HG02973 (cell line): ENCODE results near the gene WIF1.

Source experiments
- ATAC-seq: cut with Tn5 transposase; IDR thresholded peaks from one replicate; pipeline ENCODE4 v1.9.1; 2021; ENCODE audit warnings: moderate library complexity; ENCODE audit not compliant: unreplicated experiment

The WIF1 gene

GRCh38 chr12:65039301-65039700 is 81.8 kb downstream of the WIF1 start:
- ATAC-seq: no peak

DNA sequence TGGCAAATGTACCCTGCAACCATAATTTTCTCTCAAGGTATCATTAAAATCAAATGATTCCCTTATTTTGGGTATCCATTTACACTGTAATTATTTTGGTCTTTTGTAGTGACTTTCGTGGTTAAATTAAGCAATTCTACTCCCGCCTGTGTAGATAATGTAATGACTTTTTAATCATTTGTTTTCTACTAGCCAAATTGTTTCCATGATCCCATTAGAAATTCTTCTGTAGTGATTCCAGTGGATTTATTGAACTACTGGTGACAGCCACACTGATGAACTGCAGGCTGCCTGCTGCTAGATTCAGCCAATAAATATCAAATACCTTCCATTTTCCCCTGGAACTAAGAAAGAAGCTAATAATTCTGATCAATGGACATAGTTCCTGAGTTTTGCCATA is 96.0 kb downstream of the WIF1 start:
- no peak for ATAC-seq

- ATAC-seq: no peak
These were observed 97.6 kb downstream of the WIF1 start for GRCh38 chr12:65023485-65023884.

- ATAC-seq: no peak
These were observed 98.1 kb downstream of the WIF1 start for GRCh38 chr12:65022960-65023359.

- ATAC-seq: no peak
These were observed 98.7 kb downstream of the WIF1 start for GRCh38 chr12:65022421-65022820.

- no peak for ATAC-seq
These were observed 101.3 kb downstream of the WIF1 start for GRCh38 chr12:65019696-65020234.

DNA sequence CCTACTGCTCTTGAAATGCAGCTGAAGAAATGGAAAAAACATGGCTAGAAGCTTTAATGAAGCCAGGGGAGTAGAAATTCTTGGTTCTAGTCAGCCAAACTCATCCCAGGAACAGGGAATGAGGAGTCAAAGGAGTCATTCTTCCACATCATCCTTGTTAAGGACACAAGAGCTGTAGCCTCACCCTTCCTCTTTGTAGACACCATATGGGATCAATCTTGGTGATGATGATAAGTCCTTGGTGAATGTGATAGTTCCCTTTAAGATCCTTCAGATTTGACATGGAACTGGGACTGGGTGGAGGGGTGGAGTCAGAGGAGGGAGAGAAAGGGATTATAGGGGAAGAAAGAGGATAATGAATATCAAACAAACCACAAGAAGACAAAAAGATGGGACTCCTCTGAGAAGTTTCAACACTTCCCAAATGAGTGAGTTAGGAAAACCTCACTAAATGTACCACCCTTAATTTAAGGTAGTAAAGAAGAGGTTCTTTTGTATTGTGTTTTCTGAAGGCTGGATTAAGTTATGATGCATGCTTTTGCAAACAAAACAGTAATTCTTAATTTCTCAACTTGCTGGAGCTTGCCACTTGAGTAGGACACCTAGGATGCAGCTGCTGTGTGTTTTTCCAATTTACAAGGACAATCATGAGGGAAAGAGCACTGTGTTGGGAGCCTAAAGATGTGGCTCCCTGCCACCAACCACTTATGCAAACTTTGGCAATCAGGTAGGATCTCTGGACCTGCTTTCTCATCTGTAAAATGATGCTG is 104.0 kb downstream of the WIF1 start:
- ATAC-seq: no peak

DNA sequence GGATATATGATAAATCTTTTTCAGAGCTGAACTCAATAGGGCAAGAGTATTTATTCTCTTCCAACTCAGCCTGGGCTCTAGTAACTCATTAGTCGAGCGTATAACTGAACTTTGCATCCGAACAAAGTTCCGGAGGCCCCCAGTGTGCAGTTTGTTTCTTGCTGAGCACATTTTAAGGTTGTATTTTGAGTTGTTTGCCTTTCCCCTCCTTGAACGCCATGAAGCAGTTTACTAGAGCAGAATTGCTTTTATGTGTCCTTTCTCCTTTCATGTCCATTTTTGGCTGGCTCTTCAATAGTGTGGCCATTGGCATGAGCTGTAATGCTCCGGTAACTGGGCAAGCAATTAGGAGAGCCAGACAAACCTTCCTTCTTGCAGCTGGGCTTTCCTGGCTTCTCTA is 105.3 kb downstream of the WIF1 start:
- no peak for ATAC-seq

DNA sequence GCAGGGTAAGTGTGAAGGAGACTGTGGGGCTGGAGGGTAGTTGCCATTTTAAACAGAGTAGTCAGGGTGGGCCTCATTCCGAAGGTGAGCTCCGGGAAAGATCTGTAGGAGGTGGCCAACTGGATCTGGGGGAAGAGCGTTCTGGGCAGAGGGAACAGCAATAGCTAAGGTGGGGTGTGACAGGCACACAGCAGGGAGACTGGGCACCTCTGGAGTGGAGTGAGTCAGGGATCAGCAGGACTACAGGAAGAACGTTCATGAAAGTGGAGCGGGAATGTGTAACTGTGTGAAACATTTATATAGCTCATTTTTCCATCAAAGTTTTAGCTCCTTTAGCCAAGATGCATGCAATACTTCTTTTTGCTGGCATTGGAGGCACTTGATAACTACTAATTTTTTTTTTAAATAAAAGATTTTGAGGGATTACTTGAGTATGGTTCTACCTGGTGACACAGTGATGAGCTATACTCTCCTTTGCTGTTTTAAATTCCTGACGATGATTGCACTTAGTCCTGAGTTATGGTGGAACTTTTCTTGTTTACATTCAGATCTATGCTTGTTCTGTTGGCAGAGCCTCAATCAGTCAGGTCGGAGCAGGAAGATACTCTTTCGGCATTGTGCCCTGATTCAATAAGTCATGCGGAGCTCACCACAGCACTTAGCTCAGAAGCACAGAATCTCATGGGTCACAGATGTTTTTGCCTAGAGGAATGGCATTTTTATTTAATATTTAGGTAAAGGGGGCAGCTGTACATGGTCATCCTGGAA is 106.4 kb downstream of the WIF1 start:
- no peak for ATAC-seq

- no peak for ATAC-seq
These were observed 110.7 kb downstream of the WIF1 start for GRCh38 chr12:65010437-65010836.

GRCh38 chr12:65005716-65006115 is 115.4 kb downstream of the WIF1 start:
- no peak for ATAC-seq

- no peak for ATAC-seq
These were observed 116.8 kb downstream of the WIF1 start for GRCh38 chr12:65004270-65004669.
